HUDEP-2 (cell line): Measurements from ENCODE around the gene ZNF444.

ENCODE experiments used
- DNase-seq, 76 experiments: peaks; one replicate each; lab custom pipeline; 2025; ENCODE audit not compliant: unreplicated experiment in 76 of 76; lab: John Stamatoyannopoulos, UW

Gene ZNF444

GRCh38 chr19:56106993-56107392 lies 34.1 kb upstream of the ZNF444 start:
- no peak for DNase-seq

- DNase-seq: no peak
These were observed 33.3 kb upstream of the ZNF444 start for GRCh38 chr19:56107626-56108351.

- DNase-seq: no peak
These were observed 32.5 kb upstream of the ZNF444 start for GRCh38 chr19:56108447-56109195.

DNA sequence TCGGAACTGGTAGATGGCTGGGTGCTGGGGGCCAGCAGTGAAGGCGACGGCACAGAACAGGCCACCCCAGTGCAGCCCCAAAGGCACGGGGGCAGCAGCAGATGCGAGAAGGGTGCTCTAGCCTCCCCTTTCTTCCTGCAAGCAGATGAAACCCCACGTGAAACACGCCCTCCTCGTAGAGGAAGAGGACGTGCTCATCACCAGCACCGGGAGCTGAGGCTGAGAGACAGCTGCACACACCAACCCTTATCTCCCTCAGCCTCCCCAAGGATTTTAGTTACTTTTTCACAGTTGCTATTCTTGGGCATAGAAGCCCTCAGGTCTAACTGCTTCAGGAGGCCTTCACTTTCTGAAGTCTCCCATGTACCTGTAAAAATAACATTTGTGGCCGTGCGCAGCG lies 31.9 kb upstream of the ZNF444 start:
- DNase-seq: peak in 4 of 76 experiments; percentile 13 to 27 (median 16)

GRCh38 chr19:56110515-56111448 lies 30.3 kb upstream of the ZNF444 start:
- DNase-seq: no peak

- peak in 4 of 76 experiments; percentile 15 to 24 (median 18) for DNase-seq
These were observed 29.3 kb upstream of the ZNF444 start for GRCh38 chr19:56111601-56112312.

DNA sequence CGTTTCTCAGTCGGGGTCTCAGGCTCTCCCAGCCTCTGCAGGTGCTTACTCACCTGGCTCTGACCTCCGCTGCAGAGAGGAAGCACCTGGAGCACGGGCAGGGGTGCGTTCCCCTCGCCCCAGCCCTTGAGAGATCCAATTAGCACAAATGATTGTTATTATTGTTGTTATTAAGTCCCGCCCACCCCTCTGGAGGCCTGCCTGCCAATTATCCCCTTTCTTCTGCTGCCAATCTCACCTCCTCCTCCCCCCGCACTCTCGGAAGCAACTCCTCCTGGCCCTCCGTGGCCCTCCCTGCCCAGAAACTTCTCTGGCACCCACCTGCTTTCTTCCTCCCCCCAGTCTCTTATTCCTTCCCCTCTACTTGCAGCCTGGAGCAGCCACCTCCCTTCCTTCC lies 28.8 kb upstream of the ZNF444 start:
- DNase-seq: no peak

GRCh38 chr19:56113074-56113632 lies 27.9 kb upstream of the ZNF444 start:
- no peak for DNase-seq

- DNase-seq: no peak
These were observed 26.9 kb upstream of the ZNF444 start for GRCh38 chr19:56114051-56114777.

- no peak for DNase-seq
These were observed 26.3 kb upstream of the ZNF444 start for GRCh38 chr19:56114778-56115110.

DNA sequence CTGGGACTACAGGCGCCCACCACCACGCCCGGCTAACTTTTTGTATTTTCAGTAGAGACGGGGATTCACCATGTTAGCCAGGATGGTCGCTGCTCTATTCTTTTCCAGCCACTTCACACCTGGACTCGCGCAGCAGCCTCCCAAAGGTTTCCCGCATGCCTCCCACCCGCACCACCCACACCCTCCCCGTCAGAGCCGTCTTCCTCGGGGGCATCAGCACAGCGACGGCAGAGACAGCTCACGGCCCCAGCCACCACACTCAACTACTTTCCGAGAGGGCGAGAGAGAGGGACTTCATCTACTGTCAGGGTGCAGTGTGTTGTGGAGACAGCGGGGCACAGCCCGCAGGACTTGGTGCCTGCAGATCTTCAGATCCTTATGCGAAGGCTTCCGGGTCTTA lies 25.6 kb upstream of the ZNF444 start:
- DNase-seq: no peak

DNA sequence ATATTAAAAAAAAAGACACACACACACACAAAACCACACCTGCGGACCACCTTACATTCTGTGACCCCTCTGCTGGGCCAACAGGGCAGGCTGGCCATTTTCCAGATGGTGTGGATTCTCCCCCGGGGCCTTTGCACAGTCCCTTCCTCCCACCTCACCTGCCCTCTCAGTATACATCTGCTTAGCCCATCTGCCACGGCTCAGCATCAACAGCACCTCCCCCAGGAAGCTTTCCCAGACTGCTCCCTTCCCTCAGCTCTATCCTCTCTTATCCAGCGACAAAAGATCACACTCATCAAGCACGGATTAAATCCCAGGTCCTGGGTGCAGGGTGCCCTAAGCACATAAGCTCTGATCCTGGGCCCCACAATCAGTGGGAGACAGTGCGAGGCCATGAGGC lies 24.5 kb upstream of the ZNF444 start:
- no peak for DNase-seq

DNA sequence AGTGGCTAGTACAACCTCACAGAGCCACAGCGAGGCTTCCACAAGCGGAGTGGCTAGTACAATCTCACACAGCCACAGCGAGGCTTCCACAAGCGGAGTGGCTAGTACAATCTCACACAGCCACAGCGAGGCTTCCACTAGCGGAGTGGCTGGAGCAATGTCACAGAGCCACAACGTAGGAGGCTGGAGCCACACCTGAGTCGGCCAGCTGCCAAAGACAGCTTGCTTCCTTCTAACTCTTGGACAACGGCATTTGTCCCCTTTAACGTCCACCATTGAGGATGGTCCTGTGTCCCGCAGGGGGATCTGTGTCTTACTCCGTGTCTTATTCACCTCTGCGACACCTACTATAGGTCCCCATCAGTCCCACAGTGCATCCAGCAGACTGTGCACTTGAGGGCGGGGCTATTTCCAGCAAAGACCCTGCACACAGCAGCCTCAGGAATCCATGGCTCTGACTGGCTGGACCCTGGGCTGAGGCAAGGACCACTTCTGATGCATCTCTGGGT lies 23.7 kb upstream of the ZNF444 start:
- DNase-seq: no peak

GRCh38 chr19:56117889-56118288 lies 23.2 kb upstream of the ZNF444 start:
- DNase-seq: no peak

- DNase-seq: peak in 2 of 76 experiments; percentile 39 to 48
These were observed 22.2 kb upstream of the ZNF444 start for GRCh38 chr19:56118666-56119581.

DNA sequence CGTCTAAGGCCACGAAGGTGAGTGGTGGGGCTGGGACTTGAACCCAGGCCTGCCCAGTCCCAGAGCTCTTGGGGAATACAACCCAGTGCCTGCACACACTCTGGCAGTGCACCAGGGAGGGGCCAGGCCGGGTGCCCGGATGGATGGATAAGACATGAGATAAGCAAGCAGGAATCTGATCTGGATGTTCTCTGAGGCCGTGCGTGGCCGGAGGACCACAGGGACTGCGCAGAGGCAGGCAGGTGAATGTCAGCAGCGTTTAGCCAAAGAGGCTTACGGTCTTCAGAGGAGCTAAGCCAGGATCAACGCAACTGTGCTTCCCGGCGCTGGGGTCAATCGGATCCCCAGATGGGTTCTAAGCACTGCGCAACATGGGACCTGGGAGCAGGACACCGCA lies 21.5 kb upstream of the ZNF444 start:
- DNase-seq: peak in 71 of 76 experiments; percentile 19 to 89 (median 58)

GRCh38 chr19:56120002-56120370 lies 21.1 kb upstream of the ZNF444 start:
- DNase-seq: peak in 1 of 76 experiments; percentile 89
